GM21515 (cell line): Measurements from ENCODE around the gene PRR20G.

Experiments
- ATAC-seq: cut with Tn5 transposase; IDR thresholded peaks from one replicate; pipeline ENCODE4 v1.9.1; 2021; ENCODE audit not compliant: unreplicated experiment

The PRR20G gene

DNA sequence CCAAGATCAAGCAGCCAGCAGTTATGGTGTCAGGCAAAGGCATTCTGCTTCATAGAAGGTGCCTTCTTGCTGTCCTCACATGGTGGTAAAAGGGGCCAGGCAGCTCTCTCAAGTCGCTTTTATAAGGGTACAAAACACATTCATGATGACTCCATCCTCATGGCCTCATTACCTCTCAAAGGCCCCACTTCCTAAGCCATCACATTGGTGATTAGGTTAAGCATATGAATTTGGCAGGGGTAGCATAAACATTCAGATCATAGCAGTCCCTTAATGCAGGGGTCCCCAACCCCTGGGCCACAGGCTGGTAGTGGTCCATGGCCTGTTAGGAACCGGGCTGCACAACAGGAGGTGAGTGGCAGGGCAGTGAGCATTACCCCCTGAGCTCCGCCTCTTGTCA, 52.1 kb downstream of the PRR20G start:
- ATAC-seq, result no peak

- ATAC-seq, result no peak
These were observed 53.1 kb downstream of the PRR20G start for GRCh38 chr3:127234778-127235177.
